ENCODE data around the gene ZDBF2.
A peak's percentile ranks its signal among the peaks of the same experiment; 100 is the strongest.
"Not testable (repeated sequence)": the region's sequence is repeated elsewhere in the genome, so short reads cannot be mapped to it uniquely, and the experiment has no call there.

Gene ZDBF2

DNA sequence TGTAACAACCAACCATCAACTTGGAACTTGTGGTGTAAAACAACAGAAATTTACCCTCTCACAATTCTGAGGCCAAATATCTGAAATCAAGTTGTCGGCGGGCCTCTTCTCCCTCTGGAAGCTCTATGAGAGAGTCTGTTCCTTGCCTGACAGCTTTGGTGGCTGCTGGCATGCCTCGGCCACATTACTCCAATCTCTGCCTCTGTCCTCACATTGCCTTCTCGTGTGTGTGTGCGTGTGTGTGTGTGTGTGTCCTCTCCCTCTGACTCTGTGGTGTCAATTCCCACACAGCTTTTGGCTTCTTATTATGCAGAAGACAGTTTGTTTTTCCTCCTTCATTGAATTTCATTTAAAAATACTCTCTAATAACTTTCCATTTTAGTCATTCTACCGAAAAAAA, 50.4 kb downstream of the ZDBF2 start:
- no peak for ATAC-seq

DNA sequence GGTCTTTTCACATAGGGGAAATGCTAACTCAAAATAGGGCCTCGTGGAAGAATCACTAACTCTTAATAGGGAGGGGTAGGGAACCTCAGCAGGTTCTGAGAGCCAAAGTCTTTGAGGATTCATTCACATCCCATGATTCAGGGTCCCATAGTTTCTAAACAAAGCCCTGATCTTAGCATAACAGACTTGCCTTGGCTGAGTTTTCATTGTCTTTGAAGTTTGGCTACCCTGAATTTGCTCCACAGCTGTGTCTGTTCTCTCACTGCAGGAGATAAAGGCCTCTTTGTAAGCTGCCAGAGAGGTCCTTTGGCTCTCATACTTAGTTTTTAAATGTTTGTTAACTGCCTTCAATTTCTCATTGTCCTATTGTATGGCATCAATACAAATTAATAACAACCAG, 54.5 kb downstream of the ZDBF2 start:
- ATAC-seq = no peak

DNA sequence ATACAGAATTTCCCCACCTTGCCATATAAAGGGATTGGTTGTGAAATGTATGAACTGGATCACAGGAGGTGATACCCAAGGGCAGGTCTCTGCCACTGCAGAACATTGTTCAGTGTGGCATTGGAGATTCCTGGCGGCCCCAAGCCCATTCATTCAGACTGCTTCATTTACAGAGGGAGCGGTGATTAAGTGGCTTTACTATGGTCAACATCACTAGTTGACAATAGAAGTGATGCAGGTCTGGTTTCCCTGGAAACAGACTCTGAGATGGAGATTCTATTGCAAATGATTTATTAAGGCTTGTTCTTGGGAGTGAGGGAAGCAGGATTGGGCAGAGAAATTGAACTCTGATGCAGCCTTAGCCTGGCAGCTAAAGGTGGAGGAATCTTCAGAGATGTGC, 62.4 kb downstream of the ZDBF2 start:
- ATAC-seq = no peak

DNA sequence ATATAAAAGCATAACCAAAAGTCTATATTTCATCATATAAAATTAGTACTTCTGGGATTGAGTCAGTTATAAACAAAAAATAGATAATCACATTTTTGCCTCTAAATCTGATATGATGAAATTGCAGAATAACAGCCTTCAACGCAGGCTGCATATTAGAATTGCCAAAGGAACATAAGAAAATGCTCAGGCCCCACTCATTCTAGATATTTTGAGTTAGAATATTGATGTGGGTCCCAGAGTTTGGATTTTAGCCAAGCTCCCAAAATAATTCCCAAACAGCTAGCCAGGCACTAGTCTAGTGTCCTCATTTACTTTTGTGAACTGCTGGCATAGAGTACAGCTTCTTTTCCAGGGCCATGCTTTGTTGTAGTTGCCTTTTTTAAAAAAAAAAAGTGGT, 63.5 kb downstream of the ZDBF2 start:
- no peak for ATAC-seq

DNA sequence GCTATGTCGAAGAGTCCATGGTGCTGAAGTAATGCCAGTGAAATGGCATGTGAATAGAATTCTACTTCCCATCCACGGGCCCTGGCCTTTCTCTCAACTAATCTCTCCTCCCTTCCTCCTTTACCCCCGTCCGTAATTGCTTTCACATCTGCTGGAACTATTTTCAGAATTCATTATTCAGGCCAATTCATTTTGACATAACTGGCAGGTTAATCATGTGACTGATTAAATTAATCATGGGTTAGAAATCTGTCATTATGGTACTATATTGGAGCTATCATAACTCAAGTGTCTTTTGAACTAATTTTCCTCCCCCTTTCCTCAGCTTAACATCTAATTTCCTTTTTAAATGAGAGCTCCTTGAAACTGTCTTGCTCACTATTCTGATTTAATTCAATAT, 66.9 kb downstream of the ZDBF2 start:
- ATAC-seq = no peak

DNA sequence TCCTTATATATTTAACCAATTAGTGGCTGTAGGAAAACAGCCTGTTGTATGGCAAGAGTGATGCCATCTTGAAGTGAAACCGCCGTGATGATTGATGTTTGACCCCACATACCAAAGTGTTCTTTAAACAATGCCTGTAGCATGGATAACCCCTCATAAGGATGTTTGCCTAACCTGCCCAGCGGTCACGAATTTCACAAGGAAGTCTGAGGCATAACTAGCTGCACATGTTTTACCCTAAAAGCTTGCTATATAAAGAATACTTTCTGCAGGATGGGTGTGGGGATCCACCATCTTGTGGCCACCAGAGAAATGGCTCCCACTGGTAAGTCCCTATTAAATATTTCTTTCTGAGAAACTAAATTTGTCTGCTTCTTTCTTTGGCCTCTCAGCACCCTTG, 68.7 kb downstream of the ZDBF2 start:
- no peak for ATAC-seq

DNA sequence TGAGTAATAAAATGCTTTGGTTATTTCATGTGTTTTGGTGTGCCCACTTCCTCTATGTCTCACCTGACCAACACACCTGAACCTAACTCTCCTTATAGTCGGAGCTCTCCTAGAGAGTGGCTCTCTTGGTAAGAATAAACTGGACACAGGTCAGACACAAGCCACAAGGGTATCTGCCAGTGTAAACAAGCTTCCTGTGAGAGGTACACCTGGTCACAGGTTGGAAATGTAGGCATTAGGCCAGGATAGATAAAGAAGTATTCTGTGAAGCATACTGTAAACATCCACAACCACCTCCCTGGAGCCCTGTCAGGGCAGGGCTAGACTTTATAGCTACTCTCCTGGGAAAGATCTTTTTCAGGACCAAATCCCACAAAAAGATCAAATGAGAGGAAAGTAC, 69.4 kb downstream of the ZDBF2 start:
- ATAC-seq = no peak

DNA sequence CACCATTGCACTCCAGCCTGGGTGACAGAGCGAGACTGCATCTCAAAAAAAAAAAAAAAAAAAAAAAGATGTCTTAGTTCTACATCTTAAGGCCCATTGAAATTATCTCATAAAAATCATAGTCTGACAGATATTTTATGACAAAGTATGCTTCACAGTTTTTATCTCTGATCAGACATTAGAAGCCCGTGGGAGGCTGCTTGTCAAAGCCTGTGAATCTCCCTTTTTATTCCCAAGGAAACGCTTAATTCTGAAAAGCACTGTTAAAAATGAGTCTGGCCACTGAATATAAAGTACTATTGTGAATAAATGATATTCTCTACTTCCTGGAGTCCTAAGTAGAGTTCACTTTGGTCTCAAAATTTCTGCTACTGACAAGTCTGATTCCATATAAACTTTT, 71.1 kb downstream of the ZDBF2 start:
- ATAC-seq = no peak

DNA sequence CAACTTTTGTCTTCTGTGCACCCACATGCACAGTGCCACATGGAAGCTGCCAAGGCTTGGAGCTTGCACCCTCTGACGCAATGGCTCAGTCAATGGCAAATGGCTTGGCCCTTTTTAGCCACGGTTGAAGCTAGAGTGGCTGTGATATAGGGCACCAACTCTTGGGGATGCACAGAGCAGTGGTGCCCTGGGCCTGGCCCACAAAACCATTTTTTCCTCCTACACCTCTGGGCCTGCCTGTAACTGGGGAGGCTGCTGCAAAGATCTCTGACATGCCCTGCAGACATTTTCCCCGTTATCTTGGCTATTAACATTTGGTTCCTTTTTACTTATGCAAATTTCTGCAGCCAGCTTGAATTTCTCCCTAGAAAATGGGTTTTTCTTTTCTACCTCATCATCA, 74.9 kb downstream of the ZDBF2 start:
- ATAC-seq = no peak

DNA sequence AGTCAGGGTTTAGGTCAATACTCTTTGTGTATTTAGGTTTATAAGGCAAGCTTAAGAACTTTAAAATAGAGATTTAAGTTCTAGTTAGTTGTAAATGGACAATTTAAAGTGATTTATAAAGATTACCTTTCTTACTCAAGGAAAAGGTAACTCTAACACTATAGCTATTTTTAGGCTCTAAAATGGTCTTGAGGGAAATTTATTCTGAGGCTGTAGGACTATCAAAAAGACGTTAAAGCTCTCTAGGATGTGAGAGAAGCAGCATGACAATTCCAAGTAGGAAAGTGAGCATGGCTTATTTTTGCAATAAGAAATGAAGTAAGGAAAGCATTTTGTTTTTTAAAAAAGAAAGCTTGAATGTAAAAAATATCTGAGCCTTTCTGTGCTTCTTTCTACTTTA, 78.1 kb downstream of the ZDBF2 start:
- ATAC-seq = no peak

DNA sequence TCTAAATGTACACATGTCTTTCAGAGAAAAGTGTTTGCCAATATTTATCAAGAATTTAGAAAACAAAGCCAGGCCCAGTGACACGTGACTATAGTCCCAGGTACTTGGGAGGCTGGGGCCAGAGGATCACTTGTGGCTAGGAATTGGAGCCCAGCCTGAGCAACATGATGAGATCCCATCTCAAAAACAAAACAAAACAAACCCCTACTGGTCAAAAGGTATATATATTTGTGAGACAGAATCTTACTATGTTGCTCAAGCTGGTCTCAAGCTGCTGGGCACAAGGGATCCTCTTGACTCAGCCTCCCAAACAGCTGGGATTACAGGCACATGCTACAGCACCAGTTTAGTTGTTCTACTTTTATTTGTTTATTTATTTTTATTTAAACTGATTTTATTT, 79.2 kb downstream of the ZDBF2 start:
- no peak for ATAC-seq

DNA sequence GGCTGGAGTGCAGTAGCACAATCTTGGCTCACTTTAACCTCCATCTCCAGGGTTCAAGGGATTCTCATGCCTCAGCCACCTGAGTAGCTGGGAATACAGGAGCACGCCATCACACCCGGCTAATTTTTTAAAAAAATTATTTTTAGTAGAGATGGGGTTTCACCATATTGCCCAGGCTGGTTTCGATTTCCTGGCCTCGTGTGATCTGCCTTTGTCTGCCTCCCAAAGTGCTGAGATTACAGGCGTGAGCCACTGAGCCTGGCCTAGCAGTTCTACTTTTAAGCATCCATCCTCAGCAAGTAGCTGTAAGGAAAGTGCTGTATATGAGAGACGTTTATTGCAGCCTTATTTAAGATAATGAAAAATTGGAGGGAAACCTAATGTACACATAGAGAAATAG, 79.7 kb downstream of the ZDBF2 start:
- no peak for ATAC-seq

DNA sequence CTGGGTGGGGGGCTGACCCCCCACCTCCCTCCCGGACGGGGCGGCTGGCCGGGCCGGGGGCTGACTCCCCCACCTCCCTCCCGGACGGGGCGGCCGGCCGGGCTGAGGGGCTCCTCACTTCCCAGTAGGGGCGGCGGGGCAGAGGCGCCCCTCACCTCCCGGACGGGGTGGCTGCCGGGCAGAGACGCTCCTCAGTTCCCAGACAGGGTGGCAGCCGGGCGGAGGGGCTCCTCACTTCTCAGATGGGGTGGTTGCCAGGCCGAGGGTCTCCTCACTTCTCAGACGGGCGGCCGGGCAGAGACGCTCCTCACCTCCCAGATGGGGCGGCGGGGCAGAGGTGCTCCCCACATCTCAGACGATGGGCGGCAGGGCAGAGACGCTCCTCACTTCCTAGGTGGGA, 82.4 kb downstream of the ZDBF2 start:
- ATAC-seq = not testable (repeated sequence)

DNA sequence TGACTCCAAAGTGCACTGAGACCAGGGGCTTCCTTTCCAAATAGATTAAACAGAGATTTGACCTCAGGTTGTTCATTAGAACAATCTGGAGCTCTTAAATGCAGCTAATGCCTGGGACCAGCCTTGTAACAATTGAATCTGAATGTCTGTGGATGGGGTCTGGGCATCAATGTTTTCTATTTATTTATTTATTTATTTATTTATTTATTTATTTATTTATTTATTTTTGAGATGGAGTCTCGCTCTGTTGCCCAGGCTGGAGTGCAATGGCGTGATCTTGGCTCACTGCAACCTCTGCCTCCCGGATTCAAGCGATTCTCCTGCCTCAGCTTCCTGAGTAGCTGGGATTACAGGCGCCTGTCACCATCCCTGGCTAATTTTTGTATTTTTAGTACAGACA, 86.4 kb downstream of the ZDBF2 start:
- ATAC-seq = not testable (repeated sequence)

DNA sequence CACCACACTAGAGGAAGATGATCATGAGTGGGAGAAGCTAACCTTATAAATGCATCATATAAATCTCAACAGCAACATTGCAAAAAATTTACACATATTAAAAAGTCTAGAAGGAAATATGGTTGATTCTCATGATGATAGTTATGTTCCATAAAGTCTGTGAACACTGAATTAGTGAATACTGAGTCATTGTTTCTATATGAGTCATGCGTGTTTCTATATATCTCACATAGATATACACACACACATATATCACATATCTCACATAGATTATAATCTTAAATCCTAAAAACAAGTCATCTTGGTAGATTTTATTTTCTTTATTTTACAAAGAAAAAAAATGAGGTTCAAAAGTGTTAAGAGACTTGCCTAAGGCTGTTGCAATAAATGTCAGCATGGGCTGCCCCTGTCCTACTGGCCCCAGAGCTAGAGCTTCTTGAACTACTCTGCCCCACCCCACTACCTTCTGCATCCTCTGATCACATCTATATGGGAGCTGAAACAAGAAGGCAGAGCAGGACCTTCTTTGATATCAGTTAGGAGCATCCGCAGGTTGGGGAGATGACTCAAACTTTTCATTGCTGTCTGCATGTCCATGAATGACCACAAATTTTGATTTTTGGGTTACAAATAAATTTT, 87.1 kb downstream of the ZDBF2 start:
- peak; percentile 89 to 90 for ATAC-seq
